Activated CD8-positive, alpha-beta memory T cell treated with anti-CD3 and anti-CD28 coated beads, Interleukin-2, amount 50 U/mL, for 4 hours (primary cell): Measurements from ENCODE around the gene STIM1.

Source experiments
- DNase-seq: peaks from one replicate; pipeline ENCODE4 v3.0.0-alpha.2; 2020

STIM1 gene

GRCh38 chr11:3831378-3832239 lies 23.9 kb upstream of the STIM1 start:
- no peak for DNase-seq

DNA sequence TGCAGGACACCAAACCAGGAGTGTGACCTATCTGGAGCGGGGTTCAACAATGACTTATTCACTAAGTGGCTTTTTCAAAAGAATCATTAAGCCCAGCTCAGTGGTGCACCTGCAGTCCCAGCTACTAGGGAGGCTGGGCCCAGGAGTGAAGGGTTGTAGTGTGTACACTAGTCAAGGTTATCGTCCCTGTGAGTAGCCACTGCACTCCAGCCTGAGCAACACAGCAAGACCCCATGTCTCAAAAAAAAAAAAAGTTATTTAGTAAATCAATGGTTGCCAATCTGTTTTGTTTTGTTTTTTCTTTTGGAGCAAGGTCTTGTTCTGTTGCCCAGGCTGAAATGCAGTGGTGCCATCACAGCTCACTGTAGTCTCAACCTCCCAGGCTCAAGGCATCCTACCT lies 22.6 kb upstream of the STIM1 start:
- DNase-seq = no peak

DNA sequence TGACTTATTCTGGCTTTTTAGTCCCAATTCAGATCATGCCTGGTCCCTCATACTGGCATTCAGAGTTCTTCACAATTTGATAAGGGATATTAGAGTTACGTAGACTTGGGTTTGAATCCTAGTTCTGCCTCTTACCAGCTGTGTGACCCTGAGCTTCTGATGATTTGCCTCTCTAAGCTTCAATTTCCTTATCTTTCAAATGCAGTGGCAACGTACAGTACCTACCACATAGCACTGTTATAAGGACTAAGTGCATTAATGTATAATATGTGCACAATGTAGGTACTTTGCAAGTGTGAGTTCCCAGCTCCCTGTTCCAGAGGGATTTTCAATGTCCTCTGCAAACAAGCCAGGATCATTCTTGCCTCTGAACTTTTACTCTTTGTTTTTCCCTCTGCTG lies 22.0 kb upstream of the STIM1 start:
- no peak for DNase-seq

DNA sequence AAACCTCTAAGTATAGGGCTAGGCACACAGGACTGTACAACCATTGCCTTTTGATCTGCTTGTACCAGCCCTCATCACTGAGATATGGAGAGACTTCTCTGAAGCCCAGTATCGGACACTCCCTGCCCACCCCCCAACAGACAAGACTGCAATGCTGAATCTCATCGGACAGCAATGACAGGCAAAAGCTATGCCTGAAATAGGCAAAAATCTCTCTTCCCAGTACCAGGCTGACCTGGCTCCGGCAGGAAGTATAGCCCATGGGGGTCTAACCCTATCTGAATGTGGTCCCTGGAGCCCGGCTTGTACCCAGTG lies 21.2 kb upstream of the STIM1 start:
- no peak for DNase-seq

GRCh38 chr11:3834664-3835461 lies 20.6 kb upstream of the STIM1 start:
- DNase-seq = no peak

DNA sequence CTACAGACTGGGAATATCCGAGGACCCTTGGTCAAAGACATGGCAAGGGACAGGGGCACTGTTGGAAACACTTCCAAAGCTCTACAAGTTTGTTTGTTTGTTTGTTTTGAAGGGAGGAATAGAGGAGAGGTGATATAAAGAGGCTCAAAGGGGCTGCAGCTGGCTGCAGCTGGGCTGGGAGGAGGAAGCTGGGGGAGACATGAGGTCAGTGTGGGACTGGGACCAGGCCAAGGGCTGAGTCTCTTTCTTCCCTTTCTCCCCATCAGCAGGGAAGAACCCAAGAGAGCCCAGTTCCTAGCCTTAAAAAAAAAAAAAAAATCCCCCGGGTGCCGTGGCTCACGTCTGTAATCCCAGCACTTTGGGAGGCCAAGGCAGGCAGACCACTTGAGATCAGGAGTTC lies 19.7 kb upstream of the STIM1 start:
- DNase-seq = no peak

GRCh38 chr11:3836903-3837302 lies 18.6 kb upstream of the STIM1 start:
- DNase-seq = peak; percentile 54

GRCh38 chr11:3837793-3838192 lies 17.7 kb upstream of the STIM1 start:
- no peak for DNase-seq

DNA sequence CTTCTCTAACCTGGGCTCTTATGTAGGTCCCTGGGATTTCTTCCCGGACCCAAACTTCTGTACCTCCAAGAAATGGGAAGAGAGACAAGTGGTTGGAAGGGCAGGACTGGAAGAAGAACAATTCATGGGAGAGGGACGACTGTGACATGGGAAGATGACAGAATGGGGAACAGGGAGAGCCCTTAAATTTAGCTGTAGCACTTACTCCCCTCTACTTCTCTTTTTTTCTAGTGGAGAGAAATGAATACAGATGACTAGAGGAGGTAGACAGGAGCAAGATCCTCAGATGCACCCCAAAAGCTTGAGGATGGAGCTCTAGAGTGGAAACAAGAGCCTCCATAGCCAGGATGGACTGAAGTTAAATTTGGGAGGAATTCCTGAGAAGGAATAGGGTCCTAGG lies 17.0 kb upstream of the STIM1 start:
- no peak for DNase-seq

DNA sequence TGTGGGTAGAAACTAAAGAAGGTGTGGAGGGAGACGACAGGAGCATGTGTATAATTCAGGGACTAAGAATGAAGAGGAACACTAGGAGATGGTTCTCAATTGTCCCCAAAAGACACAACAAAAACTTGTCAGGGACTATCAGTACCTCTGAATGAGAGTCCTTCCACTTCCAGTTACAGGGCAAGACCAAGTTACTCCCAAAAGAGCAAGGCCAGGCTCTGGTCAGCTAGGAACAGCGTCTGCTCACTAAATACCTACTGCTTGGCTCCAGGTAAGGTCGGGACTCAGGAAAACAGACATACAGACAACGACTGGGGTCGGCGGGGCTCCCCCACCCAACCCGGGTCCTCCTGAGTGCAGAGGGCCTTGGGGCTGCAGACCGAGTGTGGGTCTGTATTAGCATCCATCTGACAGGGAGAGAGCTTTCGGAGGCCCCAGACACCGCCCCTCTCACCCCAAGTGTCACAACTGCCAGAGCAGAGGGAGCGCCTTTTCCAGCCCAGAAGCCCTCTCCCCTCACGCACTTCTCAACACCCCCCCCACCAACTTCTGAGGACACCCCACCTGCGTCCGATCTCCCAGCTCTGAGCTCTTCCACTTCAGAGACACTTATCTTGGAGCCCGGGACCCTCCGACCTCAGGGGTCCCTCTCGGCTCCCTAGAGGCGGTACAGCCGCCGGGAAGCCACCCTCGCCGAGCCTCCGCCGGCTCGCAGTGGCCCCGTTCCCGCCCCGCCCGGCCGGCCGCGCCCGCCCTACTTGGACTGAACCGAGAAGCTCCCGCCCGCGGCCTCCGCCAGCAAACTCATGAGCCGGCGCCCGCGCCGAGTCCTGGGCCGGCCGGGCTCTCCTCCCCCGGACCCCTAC lies 15.2 kb upstream of the STIM1 start:
- DNase-seq = peak; percentile 41

DNA sequence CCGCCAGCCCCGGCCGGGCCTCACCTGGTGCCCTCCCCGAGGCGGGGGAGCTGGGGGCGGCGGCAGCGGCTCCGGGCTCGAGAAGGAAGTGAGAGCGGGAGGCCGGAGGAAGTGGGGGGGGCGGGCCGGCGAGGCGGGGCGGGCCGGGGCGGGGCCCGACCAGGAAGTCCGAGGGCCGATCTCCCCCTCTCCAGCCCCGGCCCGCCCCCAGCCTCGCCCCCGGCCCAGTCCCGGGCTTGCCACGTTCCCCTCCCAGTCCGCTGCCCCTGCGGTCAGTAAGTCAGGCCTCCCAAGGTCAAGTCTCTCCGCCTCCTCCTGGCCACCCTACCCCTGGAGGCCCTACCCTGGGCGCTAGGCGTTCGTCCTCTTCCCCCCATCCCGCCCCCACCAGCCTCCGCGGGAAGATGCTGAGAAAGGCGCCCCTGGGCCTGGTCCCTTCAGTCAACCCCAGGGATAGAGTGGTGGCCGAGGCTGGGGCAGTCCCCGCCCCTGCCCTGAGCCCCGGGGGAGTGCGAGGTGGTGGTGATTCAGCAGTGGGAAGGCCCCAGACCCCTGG lies 14.5 kb upstream of the STIM1 start, which contains the start of gene RHOG:
Gene RHOG, minus strand, starts transcription at position 90 of the 556 bp plus-strand sequence. CDS start 12,821 bp downstream, outside the sequence.
- DNase-seq = peak; percentile 95

GRCh38 chr11:3841426-3842350 lies 13.8 kb upstream of the STIM1 start:
- DNase-seq = no peak

DNA sequence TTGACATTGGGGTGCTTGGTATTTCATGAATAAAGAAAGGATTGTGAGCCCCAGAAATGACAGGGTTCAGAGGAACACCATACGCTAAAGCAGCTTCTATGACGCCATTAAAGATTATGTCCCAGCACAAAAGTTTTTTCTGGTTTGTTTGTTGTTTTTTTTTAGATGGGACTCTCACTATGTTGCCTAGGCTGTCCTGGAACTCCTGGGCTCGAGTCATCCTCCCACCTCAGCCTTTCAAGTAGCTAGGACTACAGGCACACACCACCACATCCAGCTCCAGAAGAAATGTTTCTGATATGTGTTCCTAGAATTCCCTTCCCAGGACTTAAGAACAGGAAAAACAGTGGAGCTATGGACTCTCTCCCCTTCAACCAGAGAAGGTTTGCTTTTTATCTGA lies 12.1 kb upstream of the STIM1 start:
- no peak for DNase-seq

DNA sequence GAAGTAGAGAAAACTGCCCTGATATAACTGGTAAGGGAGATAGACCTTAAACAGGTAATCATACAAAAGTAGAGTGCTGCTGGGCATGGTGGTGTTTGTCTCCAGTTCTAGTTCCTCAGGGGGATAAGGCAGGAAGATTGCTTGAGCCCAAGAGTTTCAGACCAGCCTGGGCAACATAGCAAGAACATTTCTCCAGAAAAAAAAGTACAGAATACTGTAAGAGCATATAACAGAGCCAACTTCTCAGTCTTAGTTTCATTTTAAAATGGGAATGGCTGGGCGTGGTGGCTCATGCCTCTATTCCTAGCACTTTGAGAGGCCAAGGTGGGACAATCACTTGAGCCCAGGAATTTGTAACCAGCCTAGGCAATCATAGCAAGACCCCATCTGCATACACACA lies 10.2 kb upstream of the STIM1 start:
- DNase-seq = no peak

GRCh38 chr11:3845670-3846069 lies 9.8 kb upstream of the STIM1 start:
- DNase-seq = no peak

- DNase-seq = peak; percentile 50
Measured at GRCh38 chr11:3849297-3849874, 6.1 kb upstream of the STIM1 start.

DNA sequence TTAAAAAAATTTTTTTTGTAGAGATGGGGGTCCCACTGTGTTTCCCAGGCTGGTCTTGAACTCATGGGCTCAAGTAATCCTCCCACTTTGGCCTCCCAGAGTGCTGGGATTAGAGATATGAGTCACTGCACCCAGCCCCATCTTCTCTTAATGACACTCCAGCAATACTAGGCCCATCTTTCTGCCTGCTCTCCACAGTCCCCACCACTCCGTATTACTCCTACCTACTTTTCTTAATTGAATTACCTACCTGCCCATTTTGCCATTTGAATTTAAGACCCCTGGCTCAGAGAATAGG lies 2.0 kb upstream of the STIM1 start:
- DNase-seq = no peak

DNA sequence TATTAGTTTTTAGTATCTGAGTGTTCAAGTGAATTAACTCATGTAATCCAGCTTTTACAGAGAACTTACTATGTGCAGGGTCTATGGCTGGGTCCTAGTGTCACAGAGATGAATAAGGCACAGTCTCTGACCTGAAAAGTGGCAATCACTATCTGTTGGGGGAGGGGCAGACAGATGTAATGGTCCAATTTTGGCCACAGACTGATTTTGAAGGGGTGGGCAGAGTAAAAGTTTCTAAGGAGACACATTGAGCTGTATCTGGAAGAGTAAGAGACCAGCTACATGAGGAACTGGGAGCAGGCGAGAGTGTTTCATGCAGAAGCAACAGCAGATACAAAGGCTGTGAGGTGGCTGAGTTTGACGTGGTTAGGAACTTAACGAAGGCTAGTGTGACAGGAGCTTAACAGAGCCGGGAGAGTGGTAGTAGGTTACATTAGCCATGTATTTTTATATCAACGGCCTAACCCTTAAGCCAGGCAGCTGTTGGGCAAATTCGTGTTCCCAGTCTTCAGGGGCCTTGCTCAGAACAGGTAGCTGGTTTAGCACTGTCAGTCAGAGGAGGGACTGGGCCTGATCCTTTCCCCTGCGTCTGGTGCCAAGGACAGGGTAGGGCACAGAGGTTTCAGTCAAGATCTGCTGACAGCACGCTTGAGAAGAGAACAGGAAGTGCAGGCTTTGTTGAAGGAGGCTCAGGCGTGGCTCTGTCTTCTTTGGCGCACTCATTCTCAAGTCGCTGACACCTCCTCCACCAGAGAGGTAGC lies 1.4 kb upstream of the STIM1 start:
- peak; percentile 52 for DNase-seq

GRCh38 chr11:3854660-3854976 lies 846 bp upstream of the STIM1 start:
- DNase-seq = no peak

DNA sequence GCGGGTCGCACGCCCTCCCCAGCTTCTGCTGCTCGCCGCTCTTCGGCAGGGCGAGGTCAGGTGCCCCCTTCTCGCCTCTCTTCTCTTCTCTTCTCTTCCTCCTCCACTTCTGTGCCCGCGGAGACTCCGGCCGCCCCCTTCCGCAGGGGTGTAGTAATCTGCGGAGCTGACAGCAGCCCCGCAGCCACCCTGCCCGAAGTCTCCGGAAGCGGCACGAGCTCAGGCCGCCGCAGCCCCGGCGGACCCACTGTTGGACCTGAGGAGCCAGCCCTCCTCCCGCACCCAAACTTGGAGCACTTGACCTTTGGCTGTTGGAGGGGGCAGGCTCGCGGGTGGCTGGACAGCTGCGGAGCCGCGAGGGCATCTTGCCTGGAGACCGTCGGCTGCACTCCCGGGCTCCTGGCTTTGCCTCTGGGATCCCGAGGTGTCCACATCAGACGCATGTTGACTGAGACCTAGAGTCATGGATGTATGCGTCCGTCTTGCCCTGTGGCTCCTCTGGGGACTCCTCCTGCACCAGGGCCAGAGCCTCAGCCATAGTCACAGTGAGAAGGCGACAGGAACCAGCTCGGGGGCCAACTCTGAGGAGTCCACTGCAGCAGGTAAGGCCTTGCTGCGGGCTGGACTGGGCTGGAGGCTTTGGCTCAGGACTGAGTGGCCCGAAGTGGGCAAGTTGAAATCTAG lies 486 bp downstream of the STIM1 start:
- DNase-seq = peak; percentile 39
